Lung (tissue), 12 donors: ENCODE results near the gene GATA1. TPM values are rescaled to one million over a fixed set of nuclear protein-coding genes. Genes with fewer than 3 reads are reported as not detected.

ENCODE experiments used
- ATAC-seq: fragments of 200-7000 bp; cut with Tn5 transposase; one replicate; pipeline ENCODE4 v1.9.1; 2020; ENCODE audit warnings: moderate number of reproducible peaks; ENCODE audit not compliant: insufficient read depth, low FRiP score
- DNase-seq, 3 donors: peaks; one replicate each; pipeline ENCODE4 v3.0.0-alpha.2; 2013 to 2017
- H3K27ac ChIP-seq, 2 donors: one replicate each; pipeline ENCODE4 v1.5.1; 2013; ENCODE audit warnings: mild to moderate bottlenecking in 2 of 2, moderate library complexity in 2 of 2, control low read depth in 1 of 2, inconsistent platforms in 1 of 2, low read depth in 1 of 2, low read length in 1 of 2
- H3K27me3 ChIP-seq, 3 donors: one replicate each; pipeline ENCODE4 v1.5.1; 2013; ENCODE audit warnings: low read length in 2 of 3; ENCODE audit not compliant: control insufficient read depth in 3 of 3, insufficient read depth in 3 of 3
- H3K36me3 ChIP-seq, 4 donors: one replicate each; pipeline ENCODE4 v1.5.1; 2013; ENCODE audit warnings: low read length in 4 of 4, mild to moderate bottlenecking in 1 of 4, moderate library complexity in 1 of 4; ENCODE audit not compliant: control insufficient read depth in 4 of 4, insufficient read depth in 4 of 4
- H3K4me1 ChIP-seq, 5 donors: one replicate each; pipeline ENCODE4 v1.5.1; 2013; ENCODE audit warnings: low read length in 5 of 5, mild to moderate bottlenecking in 2 of 5, moderate library complexity in 1 of 5; ENCODE audit not compliant: control insufficient read depth in 5 of 5, insufficient read depth in 5 of 5
- H3K4me3 ChIP-seq: one replicate; pipeline ENCODE4 v1.5.1; 2013; ENCODE audit warnings: mild to moderate bottlenecking, control low read depth, moderate library complexity
- H3K9ac ChIP-seq, 2 donors: one replicate each; pipeline ENCODE4 v1.5.1; 2013; ENCODE audit warnings: low read length in 2 of 2, control low read depth in 1 of 2; ENCODE audit not compliant: insufficient read depth in 1 of 2
- H3K9me3 ChIP-seq, 4 donors: one replicate each; pipeline ENCODE4 v1.5.1; 2013; ENCODE audit warnings: low read length in 3 of 4, mild to moderate bottlenecking in 1 of 4, moderate library complexity in 1 of 4; ENCODE audit not compliant: control insufficient read depth in 4 of 4, insufficient read depth in 3 of 4
- WGBS, 2 donors: extraction: QIAGEN DNeasy Blood & Tissue Kit; methylation state at CpG; one replicate each; pipeline ENCODE4 v1.1.7; 2013; 5-methylcytosine and 5-hydroxymethylcytosine counted together
- polyA plus RNA-seq, 2 donors: library from polyadenylated mRNA; stranded (reverse); fragments of 200-250 nt; gene quantifications; one replicate each; pipeline ENCODE4 v1.2.1, GENCODE V29; 2013
- total RNA-seq, 2 donors: library from RNA; depleted of rRNA in 1 of 2; stranded (reverse); fragments of >200 nt in 1 of 2; gene quantifications; one replicate each; pipeline ENCODE4 v1.2.1, GENCODE V29; 2014 to 2021
- TF ChIP-seq, protein P1 (sequence below): IDR thresholded peaks from 2 replicates; pipeline ENCODE4 v1.5.1; 2012; ENCODE audit warnings: mild to moderate bottlenecking; ENCODE audit errors: control extremely low read depth, extremely low read depth
- donor health status: control.
- donor health status: control.
- donor health status: Bipolar disorder and iron deficiency.
- donor health status: healthy.
- donor health status: DM: yes; HTN: yes; CAD: no.

GATA1 gene
- total and polyA plus RNA-seq, 4 donors: 0.43 to 1.5 (median 0.90) TPM

DNA sequence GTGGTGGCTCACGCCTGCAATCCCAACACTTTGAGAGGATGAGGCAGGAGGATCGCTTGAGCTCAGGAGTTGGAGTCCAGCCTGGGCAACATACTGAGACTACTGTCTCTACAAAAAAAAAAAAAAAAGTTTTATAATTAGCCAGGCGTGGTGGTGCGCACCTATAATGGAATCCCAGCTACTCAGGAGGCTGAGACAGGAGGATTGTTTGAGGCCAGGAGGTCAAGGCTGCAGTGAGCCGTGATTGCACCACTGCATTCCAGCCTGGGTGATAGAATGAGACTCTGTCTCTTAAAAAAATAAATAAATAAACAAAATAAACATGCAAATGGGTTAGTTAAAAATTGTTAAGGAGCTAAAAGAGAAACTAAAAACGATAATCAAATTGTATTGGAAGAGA lies 17.2 kb upstream of the GATA1 start:
- Histone ChIP-seq H3K4me3 (no peak overlapping the region), H3K27me3 (no peaks in the 10 kb centered on the region), H3K27ac (no peak overlapping the region), H3K9ac (no peak overlapping the region), H3K4me1 (no peaks in the 10 kb centered on the region), H3K36me3 (no peaks in the 10 kb centered on the region), H3K9me3 (no peaks in the 10 kb centered on the region)
- TF ChIP-seq, protein P1, sequence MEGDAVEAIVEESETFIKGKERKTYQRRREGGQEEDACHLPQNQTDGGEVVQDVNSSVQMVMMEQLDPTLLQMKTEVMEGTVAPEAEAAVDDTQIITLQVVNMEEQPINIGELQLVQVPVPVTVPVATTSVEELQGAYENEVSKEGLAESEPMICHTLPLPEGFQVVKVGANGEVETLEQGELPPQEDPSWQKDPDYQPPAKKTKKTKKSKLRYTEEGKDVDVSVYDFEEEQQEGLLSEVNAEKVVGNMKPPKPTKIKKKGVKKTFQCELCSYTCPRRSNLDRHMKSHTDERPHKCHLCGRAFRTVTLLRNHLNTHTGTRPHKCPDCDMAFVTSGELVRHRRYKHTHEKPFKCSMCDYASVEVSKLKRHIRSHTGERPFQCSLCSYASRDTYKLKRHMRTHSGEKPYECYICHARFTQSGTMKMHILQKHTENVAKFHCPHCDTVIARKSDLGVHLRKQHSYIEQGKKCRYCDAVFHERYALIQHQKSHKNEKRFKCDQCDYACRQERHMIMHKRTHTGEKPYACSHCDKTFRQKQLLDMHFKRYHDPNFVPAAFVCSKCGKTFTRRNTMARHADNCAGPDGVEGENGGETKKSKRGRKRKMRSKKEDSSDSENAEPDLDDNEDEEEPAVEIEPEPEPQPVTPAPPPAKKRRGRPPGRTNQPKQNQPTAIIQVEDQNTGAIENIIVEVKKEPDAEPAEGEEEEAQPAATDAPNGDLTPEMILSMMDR: no peak
- ATAC-seq: no peak
- no peak for DNase-seq
- 82 to 83% methylated on average over 6 of the region's 6 CpGs for WGBS, 2 donors

DNA sequence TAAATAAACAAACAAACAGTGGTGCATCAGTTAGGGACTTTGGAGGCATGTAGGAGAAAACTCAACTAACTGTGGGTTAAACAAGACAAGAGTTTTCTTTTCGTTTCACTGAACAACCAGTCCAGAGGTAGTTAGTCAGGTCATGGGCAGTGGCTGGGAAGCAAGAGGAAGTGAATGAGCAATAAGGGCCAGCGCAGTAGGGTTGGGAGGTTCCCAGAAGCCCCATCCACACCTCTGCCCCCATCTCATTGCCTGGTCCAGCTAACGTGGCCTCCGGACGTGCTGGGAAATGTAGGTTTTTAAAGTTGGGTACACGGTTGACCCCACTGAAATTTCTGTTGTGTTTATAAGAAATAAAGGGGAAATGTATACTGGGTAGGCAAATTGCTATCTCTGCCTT lies 16.1 kb upstream of the GATA1 start:
- ATAC-seq: no peak
- Histone ChIP-seq H3K27ac (no peak overlapping the region), H3K9me3 (no peaks in the 10 kb centered on the region), H3K36me3 (no peaks in the 10 kb centered on the region), H3K4me3 (no peak overlapping the region), H3K4me1 (no peaks in the 10 kb centered on the region), H3K9ac (no peak overlapping the region), H3K27me3 (no peaks in the 10 kb centered on the region)
- TF ChIP-seq, protein P1: no peak
- 73 to 80% methylated on average over 6 of the region's 6 CpGs for WGBS, 2 donors
- DNase-seq: no peak

DNA sequence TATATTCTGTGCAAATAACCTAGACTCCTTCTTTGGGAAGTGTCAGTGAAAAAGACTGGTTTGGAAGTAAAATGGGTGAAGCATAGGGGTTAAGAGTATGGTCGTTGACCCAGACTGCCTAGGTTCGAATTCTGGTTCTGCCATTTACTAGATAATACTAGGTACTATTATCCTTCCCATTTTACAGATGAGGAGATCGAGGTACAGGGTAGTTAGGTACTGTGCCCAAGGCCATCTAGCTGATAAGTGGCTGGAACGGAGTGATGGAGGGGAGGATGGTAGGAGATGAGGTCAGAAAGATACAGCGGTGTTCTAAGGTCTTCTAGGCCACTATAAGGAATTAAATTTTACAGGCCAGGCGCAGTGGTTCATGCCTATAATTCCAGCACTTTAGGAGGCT lies 13.8 kb upstream of the GATA1 start:
- Histone ChIP-seq H3K9me3 (no peaks in the 10 kb centered on the region), H3K4me3 (no peak overlapping the region), H3K36me3 (no peaks in the 10 kb centered on the region), H3K27me3 (no peaks in the 10 kb centered on the region), H3K4me1 (no peaks in the 10 kb centered on the region), H3K9ac (no peak overlapping the region), H3K27ac (no peak overlapping the region)
- WGBS, 2 donors: 79 to 91% methylated on average over 6 of the region's 6 CpGs
- TF ChIP-seq, protein P1: no peak
- DNase-seq: no peak
- ATAC-seq: no peak

DNA sequence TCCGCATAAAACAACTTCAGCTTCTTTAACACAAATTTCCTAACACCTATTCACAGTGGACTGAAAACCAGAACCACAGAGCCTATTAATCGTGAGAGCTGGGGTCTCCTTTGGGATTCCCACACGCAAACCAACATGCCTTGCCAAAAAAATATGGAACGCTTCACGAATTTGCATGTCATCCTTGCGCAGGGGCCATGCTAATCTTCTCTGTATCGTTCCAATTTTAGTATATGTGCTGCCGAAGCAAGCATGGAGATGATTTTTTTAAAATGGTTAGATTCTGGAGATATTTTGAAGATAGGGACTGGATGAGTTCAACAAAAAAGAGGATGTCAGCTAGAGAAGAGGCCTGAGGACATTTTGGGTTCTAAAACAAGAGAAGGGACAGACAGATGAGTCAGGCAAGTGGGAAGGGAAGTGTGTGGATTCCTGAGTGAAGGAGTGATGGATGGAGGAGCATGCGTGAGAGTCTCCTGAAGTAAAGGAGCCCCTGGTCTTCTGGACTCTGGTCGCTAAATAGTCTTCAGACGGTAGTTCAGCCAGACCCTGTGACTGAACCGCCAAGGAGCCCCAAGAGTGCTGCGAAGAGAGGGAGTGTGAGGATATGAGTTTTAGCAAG lies 9.5 kb upstream of the GATA1 start:
- Histone ChIP-seq H3K4me1 (no peaks in the 10 kb centered on the region), H3K9me3 (no peaks in the 10 kb centered on the region), H3K9ac (no peak overlapping the region), H3K36me3 (no peaks in the 10 kb centered on the region), H3K27ac (no peak overlapping the region), H3K4me3 (no peak overlapping the region), H3K27me3 (no peaks in the 10 kb centered on the region)
- no peak for ATAC-seq
- TF ChIP-seq, protein P1: no peak
- DNase-seq: no peak
- 80 to 88% methylated on average over 13 of the region's 13 CpGs for WGBS, 2 donors
